A549 (cell line): ENCODE measurements around the gene SCGB3A2. TPM values are rescaled to one million over a fixed set of nuclear protein-coding genes. Genes with fewer than 3 reads are reported as not detected.

Experiments used
- ATAC-seq, 2 experiments: fragments of 200-7000 bp in 1 of 2; fragments of >200 bp in 1 of 2; cut with Nextera tagmentation in 1 of 2; cut with Tn5 transposase in 1 of 2; 3 replicates each; pipeline versions ENCODE4 v1.8.0 to v1.9.1; 2018 to 2020; ENCODE audit warnings: mild to moderate bottlenecking in 1 of 2, moderate library complexity in 1 of 2
- CTCF ChIA-PET: fragments of 300-600 bp; sonication (Branson Sonifier 250); formaldehyde crosslinking; extraction: SDS; loops from one replicate; lab custom pipeline; 2021; ENCODE audit warnings: antibody characterized with exemption, inconsistent platforms; lab: Yijun Ruan, JAX
- POLR2A ChIA-PET: fragments of 350-600 bp; formaldehyde crosslinking; extraction: SDS; loops from one replicate; lab custom pipeline; 2021; ENCODE audit warnings: antibody characterized with exemption, inconsistent platforms; lab: Yijun Ruan, JAX
- DNase-seq, 2 experiments: peaks; one replicate each; pipeline versions ENCODE4 v3.0.0 to v3.0.0-alpha.2; 2011 to 2016; ENCODE audit warnings: low read depth in 1 of 2, low spot score in 1 of 2
- FAIRE-seq: peaks from 2 replicates; lab custom pipeline; 2011; peaks lifted over from hg19 to GRCh38; lab: Jason Lieb, UNC
- H3K27ac ChIP-seq, 2 experiments: fragments of >200 bp; sonication (Bioruptor Twin); formaldehyde crosslinking; 3 replicates each; pipeline ENCODE4 v1.5.1; 2016 to 2017
- H3K4me1 ChIP-seq: fragments of >200 bp; sonication (Bioruptor Twin); formaldehyde crosslinking; 3 replicates; pipeline ENCODE4 v1.6.1; 2016
- H3K4me2 ChIP-seq: fragments of >200 bp; sonication (Bioruptor Twin); formaldehyde crosslinking; 3 replicates; pipeline ENCODE4 v1.6.1; 2016
- H3K4me3 ChIP-seq: fragments of >200 bp; sonication (Bioruptor Twin); formaldehyde crosslinking; 3 replicates; pipeline ENCODE4 v1.5.1; 2016
- H3K9me3 ChIP-seq: fragments of >200 bp; sonication (Bioruptor Twin); formaldehyde crosslinking; 3 replicates; pipeline ENCODE4 v1.6.1; 2016
- EHMT2 ChIP-seq: fragments of 200-600 bp; sonication (generic); IDR thresholded peaks from 2 replicates; pipeline ENCODE4 v1.6.1; 2016; ENCODE audit warnings: antibody characterized with exemption, low read depth, mild to moderate bottlenecking, moderate library complexity
- EP300 ChIP-seq, 2 experiments: fragments of >200 bp; sonication (Bioruptor Twin); formaldehyde crosslinking; IDR thresholded peaks; 2 replicates in 1 of 2; 3 replicates in 1 of 2; pipeline ENCODE4 v1.6.1; 2016 to 2017
- FOXS1 ChIP-seq: fragments of 250-450 bp; sonication (Bioruptor Pico); IDR thresholded peaks from 2 replicates; pipeline ENCODE4 v1.5.0; 2020; ENCODE audit warnings: mild to moderate bottlenecking, moderate library complexity
- GATA3 ChIP-seq: IDR thresholded peaks from 2 replicates; pipeline ENCODE4 v1.6.1; 2012; ENCODE audit warnings: borderline replicate concordance
- HEYL ChIP-seq: fragments of 250-450 bp; sonication (Bioruptor Pico); IDR thresholded peaks from 2 replicates; pipeline ENCODE4 v1.8.0; 2021; ENCODE audit warnings: mild to moderate bottlenecking, moderate library complexity
- JUN ChIP-seq, 2 experiments: fragments of >200 bp; sonication (Bioruptor Twin); formaldehyde crosslinking; IDR thresholded peaks; 2 replicates in 1 of 2; 3 replicates in 1 of 2; pipeline ENCODE4 v1.6.1; 2016 to 2017
- JUNB ChIP-seq: fragments of >200 bp; sonication (Bioruptor Twin); formaldehyde crosslinking; IDR thresholded peaks from 2 replicates; pipeline ENCODE4 v1.6.1; 2016
- KDM5A ChIP-seq: fragments of 200-600 bp; sonication (generic); IDR thresholded peaks from 2 replicates; pipeline ENCODE4 v1.6.1; 2016; ENCODE audit warnings: antibody characterized with exemption, mild to moderate bottlenecking
- MAFK ChIP-seq: fragments of 450-650 bp; IDR thresholded peaks from 2 replicates; pipeline ENCODE4 v1.6.1; 2014; ENCODE audit not compliant: partially characterized antibody
- NFE2L2 ChIP-seq: fragments of 150-350 bp; conservative IDR thresholded peaks from 2 replicates; pipeline ENCODE4 v1.6.1; 2014; ENCODE audit warnings: low read length
- NR3C1 ChIP-seq: fragments of >200 bp; sonication (Bioruptor Twin); formaldehyde crosslinking; IDR thresholded peaks from 3 replicates; pipeline ENCODE4 v1.6.1; 2017
- PHF8 ChIP-seq: fragments of 200-600 bp; sonication (generic); IDR thresholded peaks from 2 replicates; pipeline ENCODE4 v1.6.1; 2016; ENCODE audit warnings: low read depth, mild to moderate bottlenecking, antibody characterized with exemption, moderate library complexity, borderline replicate concordance
- RCOR1 ChIP-seq: fragments of 150-350 bp; IDR thresholded peaks from 2 replicates; pipeline ENCODE4 v1.6.1; 2014; ENCODE audit warnings: antibody characterized with exemption, low read length, low read depth
- SMC3 ChIP-seq: fragments of >200 bp; sonication (Bioruptor Twin); formaldehyde crosslinking; IDR thresholded peaks from 3 replicates; pipeline ENCODE4 v1.6.1; 2018; ENCODE audit warnings: inconsistent platforms
- ZFP36 ChIP-seq: fragments of 450-650 bp; IDR thresholded peaks from 2 replicates; pipeline ENCODE4 v1.6.1; 2014; ENCODE audit warnings: borderline replicate concordance; ENCODE audit not compliant: partially characterized antibody
- WGBS: methylation state at CpG from one replicate; pipeline ENCODE4 v1.1.6; 2017; ENCODE audit errors: missing lambda C conversion rate; 5-methylcytosine and 5-hydroxymethylcytosine counted together
- polyA plus RNA-seq, 4 experiments: library from polyadenylated mRNA; depleted of rRNA in 3 of 4; stranded (reverse); fragments of >200 nt; fragmentation: RNase III in 1 of 4; extraction: RNeasy Plus Mini Kit Qiagen cat#74134 plus additional on column Dnase treatment in 1 of 4; gene quantifications; 2 replicates in 3 of 4; 3 replicates in 1 of 4; pipeline ENCODE4 v1.2.3, GENCODE V29; 2011 to 2017
- TF ChIP-seq, protein P1 (sequence below): fragments of >200 bp; sonication (Bioruptor Twin); formaldehyde crosslinking; IDR thresholded peaks from 3 replicates; pipeline ENCODE4 v1.5.1; 2016
- TF ChIP-seq, protein P2 (sequence below): IDR thresholded peaks from 2 replicates; pipeline ENCODE4 v1.6.1; 2012; ENCODE audit warnings: low read depth, borderline replicate concordance
- TF ChIP-seq, protein P3 (sequence below): fragments of 450-650 bp; IDR thresholded peaks from 2 replicates; pipeline ENCODE4 v1.6.1; 2014; ENCODE audit warnings: antibody characterized with exemption
- TF ChIP-seq, protein P4 (sequence below): fragments of >200 bp; sonication (Bioruptor Twin); formaldehyde crosslinking; IDR thresholded peaks from 3 replicates; pipeline ENCODE4 v1.6.1; 2016
- TF ChIP-seq, protein P5 (sequence below): IDR thresholded peaks from 2 replicates; pipeline ENCODE4 v1.6.1; 2012
- TF ChIP-seq, protein P6 (sequence below): fragments of 200-600 bp; sonication (generic); IDR thresholded peaks from 2 replicates; pipeline ENCODE4 v1.6.1; 2016; ENCODE audit warnings: antibody characterized with exemption, mild to moderate bottlenecking, moderate library complexity

The SCGB3A2 gene
- polyA plus RNA-seq, 2 of the 4 experiments (the other 2 are of a cell fraction), result not detected

DNA sequence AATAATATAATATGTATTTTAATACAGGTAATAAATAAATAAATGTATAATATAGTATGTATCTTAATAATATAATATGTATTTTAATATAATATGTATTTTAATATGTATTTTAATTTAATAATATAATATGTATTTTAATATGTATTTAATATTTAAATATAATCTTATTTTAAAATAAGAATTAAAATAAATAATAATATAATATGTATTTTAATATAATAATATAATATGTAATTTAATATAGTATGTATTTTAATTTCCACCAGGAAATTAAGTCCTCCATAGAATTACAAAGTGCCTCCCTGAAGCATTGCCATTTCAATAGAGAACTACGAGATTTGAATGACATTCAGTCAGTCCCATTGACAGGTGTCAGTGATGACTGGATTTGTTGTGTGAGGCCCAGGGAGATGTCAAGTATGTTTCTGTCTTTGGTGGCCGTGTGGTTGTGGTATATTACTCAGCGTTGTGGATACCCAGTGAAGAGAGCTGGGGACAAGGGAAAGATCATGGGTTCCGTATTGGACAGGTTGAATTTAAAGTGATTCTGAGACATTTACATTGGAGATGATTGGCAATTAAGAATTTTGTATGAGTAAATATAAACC lies 42.0 kb downstream of the SCGB3A2 start:
- H3K4me1 ChIP-seq, result no peaks in the 10 kb centered on the region
- FAIRE-seq, result no peak
- CTCF ChIA-PET, result no interaction called here

DNA sequence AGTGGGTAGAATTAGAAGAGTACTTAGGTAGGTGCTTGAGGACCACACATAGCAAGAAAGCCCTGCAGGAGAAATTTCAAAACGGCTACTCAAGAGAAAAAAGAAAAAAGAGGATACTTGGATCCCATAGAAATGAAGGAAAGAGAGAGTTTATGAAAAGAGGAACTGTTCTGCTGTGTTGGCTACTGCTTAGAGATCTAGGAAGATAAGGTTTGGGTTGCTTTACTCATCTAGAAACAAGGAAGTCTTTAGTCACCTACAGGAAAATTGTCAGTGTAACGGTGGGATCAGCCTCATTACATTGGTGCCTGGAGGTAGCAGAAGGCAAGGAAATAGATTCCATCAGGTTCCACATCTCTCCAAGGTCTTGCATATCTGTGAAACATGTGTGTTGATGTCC lies 42.6 kb downstream of the SCGB3A2 start:
- Histone ChIP-seq H3K4me2 (no peak overlapping the region), H3K27ac (no peak overlapping the region), H3K4me3 (no peak overlapping the region), H3K4me1 (no peaks in the 10 kb centered on the region), H3K9me3 (no peaks in the 10 kb centered on the region)
- ATAC-seq (no peak), DNase-seq (no peak), FAIRE-seq (no peak)
- ChIA-PET POLR2A (no interaction called here), CTCF (no interaction called here)
- no peak for TF ChIP-seq RCOR1
- no peak for TF ChIP-seq JUNB
- TF ChIP-seq MAFK, result no peak
- no peak for TF ChIP-seq JUN (IDR thresholded peaks at IDR 0.05)
- TF ChIP-seq, protein P1, sequence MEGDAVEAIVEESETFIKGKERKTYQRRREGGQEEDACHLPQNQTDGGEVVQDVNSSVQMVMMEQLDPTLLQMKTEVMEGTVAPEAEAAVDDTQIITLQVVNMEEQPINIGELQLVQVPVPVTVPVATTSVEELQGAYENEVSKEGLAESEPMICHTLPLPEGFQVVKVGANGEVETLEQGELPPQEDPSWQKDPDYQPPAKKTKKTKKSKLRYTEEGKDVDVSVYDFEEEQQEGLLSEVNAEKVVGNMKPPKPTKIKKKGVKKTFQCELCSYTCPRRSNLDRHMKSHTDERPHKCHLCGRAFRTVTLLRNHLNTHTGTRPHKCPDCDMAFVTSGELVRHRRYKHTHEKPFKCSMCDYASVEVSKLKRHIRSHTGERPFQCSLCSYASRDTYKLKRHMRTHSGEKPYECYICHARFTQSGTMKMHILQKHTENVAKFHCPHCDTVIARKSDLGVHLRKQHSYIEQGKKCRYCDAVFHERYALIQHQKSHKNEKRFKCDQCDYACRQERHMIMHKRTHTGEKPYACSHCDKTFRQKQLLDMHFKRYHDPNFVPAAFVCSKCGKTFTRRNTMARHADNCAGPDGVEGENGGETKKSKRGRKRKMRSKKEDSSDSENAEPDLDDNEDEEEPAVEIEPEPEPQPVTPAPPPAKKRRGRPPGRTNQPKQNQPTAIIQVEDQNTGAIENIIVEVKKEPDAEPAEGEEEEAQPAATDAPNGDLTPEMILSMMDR, result no peak
- TF ChIP-seq, protein P2, sequence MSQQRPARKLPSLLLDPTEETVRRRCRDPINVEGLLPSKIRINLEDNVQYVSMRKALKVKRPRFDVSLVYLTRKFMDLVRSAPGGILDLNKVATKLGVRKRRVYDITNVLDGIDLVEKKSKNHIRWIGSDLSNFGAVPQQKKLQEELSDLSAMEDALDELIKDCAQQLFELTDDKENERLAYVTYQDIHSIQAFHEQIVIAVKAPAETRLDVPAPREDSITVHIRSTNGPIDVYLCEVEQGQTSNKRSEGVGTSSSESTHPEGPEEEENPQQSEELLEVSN, result no peak
- TF ChIP-seq SMC3, result no peak
- 7% methylated on average over 2 of the region's 2 CpGs for WGBS

More for the DNA sequence above, 42.0 kb downstream of the SCGB3A2 start:
- ATAC-seq (no peak), DNase-seq (no peak)
- no peak overlapping the region for H3K4me3 ChIP-seq
- H3K4me2 ChIP-seq, result no peak overlapping the region
- POLR2A ChIA-PET, result no interaction called here
- WGBS, result 25% methylated on average over 4 of the region's 4 CpGs
- H3K9me3 ChIP-seq, result no peaks in the 10 kb centered on the region
- no peak for TF ChIP-seq NFE2L2
- TF ChIP-seq FOXS1 (CRISPR knock-in tag), result no peak
- TF ChIP-seq, protein P3, sequence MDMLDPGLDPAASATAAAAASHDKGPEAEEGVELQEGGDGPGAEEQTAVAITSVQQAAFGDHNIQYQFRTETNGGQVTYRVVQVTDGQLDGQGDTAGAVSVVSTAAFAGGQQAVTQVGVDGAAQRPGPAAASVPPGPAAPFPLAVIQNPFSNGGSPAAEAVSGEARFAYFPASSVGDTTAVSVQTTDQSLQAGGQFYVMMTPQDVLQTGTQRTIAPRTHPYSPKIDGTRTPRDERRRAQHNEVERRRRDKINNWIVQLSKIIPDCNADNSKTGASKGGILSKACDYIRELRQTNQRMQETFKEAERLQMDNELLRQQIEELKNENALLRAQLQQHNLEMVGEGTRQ, result no peak
- TF ChIP-seq HEYL (CRISPR knock-in tag), result no peak
- TF ChIP-seq, all 56 proteins: peak for 0
- no peak overlapping the region for H3K27ac ChIP-seq

DNA sequence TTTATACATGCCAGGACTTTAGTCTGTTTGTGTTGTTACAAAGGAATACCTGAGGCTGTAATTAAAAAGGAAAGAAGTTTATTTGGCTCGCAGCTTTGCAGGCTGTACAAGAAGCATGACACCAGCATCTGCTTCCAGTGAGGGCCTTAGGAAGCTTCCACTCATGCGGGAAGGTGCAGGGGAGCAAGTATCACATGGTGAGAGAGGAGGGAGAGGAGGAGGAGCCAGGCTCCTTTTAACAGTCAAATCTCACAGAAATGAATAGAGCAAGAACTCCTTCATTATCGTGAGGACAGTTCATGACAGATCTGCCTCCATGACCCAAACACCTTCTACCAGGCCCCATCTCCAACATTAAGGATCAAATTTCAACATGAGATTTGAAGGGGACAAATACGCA lies 46.5 kb downstream of the SCGB3A2 start:
- no peak for TF ChIP-seq PHF8
- no peak for TF ChIP-seq EHMT2
- ChIA-PET CTCF (interaction anchor here (1.3 to 1.6 kb wide), 3 partner anchors 10 to 38 kb away, joined by 3 to 8 read pairs (median 3); no protein-coding TSS in a partner anchor), POLR2A (no interaction called here)
- no peak overlapping the region for H3K4me2 ChIP-seq
- H3K9me3 ChIP-seq, result no peaks in the 10 kb centered on the region
- H3K4me3 ChIP-seq, result no peak overlapping the region
- no peak for ATAC-seq
- no peak for DNase-seq
- WGBS, result 23% methylated on average over 4 of the region's 4 CpGs
- FAIRE-seq, result no peak
- H3K27ac ChIP-seq, result no peak overlapping the region
- no peaks in the 10 kb centered on the region for H3K4me1 ChIP-seq

DNA sequence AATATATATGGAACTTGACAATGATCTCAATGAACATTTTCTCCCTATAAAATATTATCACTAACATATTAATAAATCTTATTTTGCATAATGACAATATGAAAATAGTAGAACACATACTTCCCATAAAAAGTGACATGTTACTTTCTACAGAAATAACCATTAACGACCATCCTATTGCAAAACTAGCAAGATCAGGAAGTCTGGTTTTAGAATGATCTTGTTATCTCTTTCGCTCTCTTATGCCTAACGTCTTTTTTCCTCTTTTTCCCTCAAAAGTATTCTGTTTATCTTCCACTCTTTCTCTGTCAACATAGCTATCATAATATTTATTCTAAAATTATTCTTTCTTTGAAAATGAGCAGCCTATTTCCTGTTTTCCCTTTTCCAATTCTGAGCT lies 49.4 kb downstream of the SCGB3A2 start:
- TF ChIP-seq, protein P4, sequence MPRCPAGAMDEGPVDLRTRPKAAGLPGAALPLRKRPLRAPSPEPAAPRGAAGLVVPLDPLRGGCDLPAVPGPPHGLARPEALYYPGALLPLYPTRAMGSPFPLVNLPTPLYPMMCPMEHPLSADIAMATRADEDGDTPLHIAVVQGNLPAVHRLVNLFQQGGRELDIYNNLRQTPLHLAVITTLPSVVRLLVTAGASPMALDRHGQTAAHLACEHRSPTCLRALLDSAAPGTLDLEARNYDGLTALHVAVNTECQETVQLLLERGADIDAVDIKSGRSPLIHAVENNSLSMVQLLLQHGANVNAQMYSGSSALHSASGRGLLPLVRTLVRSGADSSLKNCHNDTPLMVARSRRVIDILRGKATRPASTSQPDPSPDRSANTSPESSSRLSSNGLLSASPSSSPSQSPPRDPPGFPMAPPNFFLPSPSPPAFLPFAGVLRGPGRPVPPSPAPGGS, result no peak
- TF ChIP-seq ZFP36 (no peak), KDM5A (no peak), GATA3 (no peak), EP300 (IDR thresholded peaks at IDR 0.05) (no peak), NR3C1 (no peak)
- TF ChIP-seq, protein P5, sequence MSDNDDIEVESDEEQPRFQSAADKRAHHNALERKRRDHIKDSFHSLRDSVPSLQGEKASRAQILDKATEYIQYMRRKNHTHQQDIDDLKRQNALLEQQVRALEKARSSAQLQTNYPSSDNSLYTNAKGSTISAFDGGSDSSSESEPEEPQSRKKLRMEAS, result no peak
- TF ChIP-seq, protein P6, sequence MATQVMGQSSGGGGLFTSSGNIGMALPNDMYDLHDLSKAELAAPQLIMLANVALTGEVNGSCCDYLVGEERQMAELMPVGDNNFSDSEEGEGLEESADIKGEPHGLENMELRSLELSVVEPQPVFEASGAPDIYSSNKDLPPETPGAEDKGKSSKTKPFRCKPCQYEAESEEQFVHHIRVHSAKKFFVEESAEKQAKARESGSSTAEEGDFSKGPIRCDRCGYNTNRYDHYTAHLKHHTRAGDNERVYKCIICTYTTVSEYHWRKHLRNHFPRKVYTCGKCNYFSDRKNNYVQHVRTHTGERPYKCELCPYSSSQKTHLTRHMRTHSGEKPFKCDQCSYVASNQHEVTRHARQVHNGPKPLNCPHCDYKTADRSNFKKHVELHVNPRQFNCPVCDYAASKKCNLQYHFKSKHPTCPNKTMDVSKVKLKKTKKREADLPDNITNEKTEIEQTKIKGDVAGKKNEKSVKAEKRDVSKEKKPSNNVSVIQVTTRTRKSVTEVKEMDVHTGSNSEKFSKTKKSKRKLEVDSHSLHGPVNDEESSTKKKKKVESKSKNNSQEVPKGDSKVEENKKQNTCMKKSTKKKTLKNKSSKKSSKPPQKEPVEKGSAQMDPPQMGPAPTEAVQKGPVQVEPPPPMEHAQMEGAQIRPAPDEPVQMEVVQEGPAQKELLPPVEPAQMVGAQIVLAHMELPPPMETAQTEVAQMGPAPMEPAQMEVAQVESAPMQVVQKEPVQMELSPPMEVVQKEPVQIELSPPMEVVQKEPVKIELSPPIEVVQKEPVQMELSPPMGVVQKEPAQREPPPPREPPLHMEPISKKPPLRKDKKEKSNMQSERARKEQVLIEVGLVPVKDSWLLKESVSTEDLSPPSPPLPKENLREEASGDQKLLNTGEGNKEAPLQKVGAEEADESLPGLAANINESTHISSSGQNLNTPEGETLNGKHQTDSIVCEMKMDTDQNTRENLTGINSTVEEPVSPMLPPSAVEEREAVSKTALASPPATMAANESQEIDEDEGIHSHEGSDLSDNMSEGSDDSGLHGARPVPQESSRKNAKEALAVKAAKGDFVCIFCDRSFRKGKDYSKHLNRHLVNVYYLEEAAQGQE, result no peak
- POLR2A ChIA-PET, result no interaction called here
- FAIRE-seq (no peak), ATAC-seq (no peak), DNase-seq (no peak)
- Histone ChIP-seq H3K9me3 (no peaks in the 10 kb centered on the region), H3K4me2 (no peak overlapping the region), H3K27ac (no peak overlapping the region), H3K4me3 (no peak overlapping the region), H3K4me1 (no peaks in the 10 kb centered on the region)
- 18% methylated on average over 3 of the region's 3 CpGs for WGBS
- CTCF ChIA-PET, result interaction anchor here (1.0 kb wide), 1 partner anchor 70 kb away, joined by 3 read pairs; no protein-coding TSS in a partner anchor
